ENCODE results near the gene PRDM8.

GRCh38 chr4:80232707-80233370 lies 35.5 kb downstream of the PRDM8 start:
- no peak for TF ChIP-seq POLR2AphosphoS5 (IDR thresholded peaks at IDR 0.05; ENCODE audit: borderline replicate concordance, low read depth, low read length)
- TF ChIP-seq EZH2 (IDR thresholded peaks at IDR 0.05), result no peak
